ENCODE measurements around the gene KPRP.

The KPRP gene

GRCh38 chr1:152752225-152752624, 5.6 kb upstream of the KPRP start:
- DNase-seq, result no peak
- Histone ChIP-seq H3K4me1 (no peaks in the 10 kb centered on the region), H3K9me3 (no peaks in the 10 kb centered on the region), H3K27me3 (no peaks in the 10 kb centered on the region), H3K4me3 (ENCODE audit: low read depth, low read length) (no peak overlapping the region), H3K36me3 (no peaks in the 10 kb centered on the region)
- TF ChIP-seq CTCF (IDR thresholded peaks at IDR 0.05; ENCODE audit: low read depth, low read length), result no peak

GRCh38 chr1:152753586-152753985, 4.2 kb upstream of the KPRP start:
- Histone ChIP-seq H3K9me3 (no peaks in the 10 kb centered on the region), H3K27me3 (no peaks in the 10 kb centered on the region), H3K4me1 (no peaks in the 10 kb centered on the region), H3K4me3 (ENCODE audit: low read depth, low read length) (no peak overlapping the region), H3K36me3 (no peaks in the 10 kb centered on the region)
- no peak for TF ChIP-seq CTCF (IDR thresholded peaks at IDR 0.05; ENCODE audit: low read depth, low read length)
- DNase-seq, result no peak

- TF ChIP-seq CTCF (IDR thresholded peaks at IDR 0.05; ENCODE audit: low read depth, low read length), result no peak
- no peaks in the 10 kb centered on the region for H3K36me3 ChIP-seq
- no peaks in the 10 kb centered on the region for H3K9me3 ChIP-seq
- H3K4me1 ChIP-seq, result no peaks in the 10 kb centered on the region
- DNase-seq, result no peak
- no peaks in the 10 kb centered on the region for H3K27me3 ChIP-seq
- H3K4me3 ChIP-seq (ENCODE audit: low read depth, low read length), result no peak overlapping the region
Observed at GRCh38 chr1:152756872-152757271, 953 bp upstream of the KPRP start.

GRCh38 chr1:152758636-152759035, 811 bp downstream of the KPRP start:
- H3K27me3 ChIP-seq, result no peaks in the 10 kb centered on the region
- no peak for TF ChIP-seq CTCF (IDR thresholded peaks at IDR 0.05; ENCODE audit: low read depth, low read length)
- no peaks in the 10 kb centered on the region for H3K4me1 ChIP-seq
- H3K4me3 ChIP-seq (ENCODE audit: low read depth, low read length), result no peak overlapping the region
- no peak for DNase-seq
- no peaks in the 10 kb centered on the region for H3K9me3 ChIP-seq
- H3K36me3 ChIP-seq, result no peaks in the 10 kb centered on the region

- Histone ChIP-seq H3K4me1 (no peaks in the 10 kb centered on the region), H3K4me3 (ENCODE audit: low read depth, low read length) (no peak overlapping the region), H3K27me3 (no peaks in the 10 kb centered on the region), H3K36me3 (no peaks in the 10 kb centered on the region), H3K9me3 (no peaks in the 10 kb centered on the region)
- no peak for DNase-seq
- TF ChIP-seq CTCF (IDR thresholded peaks at IDR 0.05; ENCODE audit: low read depth, low read length), result no peak
Observed at GRCh38 chr1:152759453-152760173, 1.8 kb downstream of the KPRP start.

- no peaks in the 10 kb centered on the region for H3K4me1 ChIP-seq
- no peak for DNase-seq
- no peaks in the 10 kb centered on the region for H3K9me3 ChIP-seq
- TF ChIP-seq CTCF (IDR thresholded peaks at IDR 0.05; ENCODE audit: low read depth, low read length), result no peak
- H3K27me3 ChIP-seq, result no peaks in the 10 kb centered on the region
- no peak overlapping the region for H3K4me3 ChIP-seq (ENCODE audit: low read depth, low read length)
- no peaks in the 10 kb centered on the region for H3K36me3 ChIP-seq
Observed at GRCh38 chr1:152760551-152761190, 2.8 kb downstream of the KPRP start.
